GM23338 (cell line): ENCODE data around the gene FBF1.
A peak's percentile ranks its signal among the peaks of the same experiment; 100 is the strongest.

Source experiments
- CREB1 ChIP-seq: fragments of 250-450 bp; sonication (Bioruptor Pico); IDR thresholded peaks from 2 replicates; pipeline ENCODE4 v1.5.0; 2020; ENCODE audit warnings: low read depth, mild to moderate bottlenecking, moderate library complexity
- CTCF ChIP-seq, 2 experiments: fragments of 200-600 bp in 1 of 2; sonication (generic) in 1 of 2; conservative IDR thresholded peaks; 2 replicates each; pipeline versions ENCODE4 v1.5.1 to v1.6.1; 2016 to 2017; ENCODE audit warnings: antibody characterized with exemption in 2 of 2, low read depth in 2 of 2, mild to moderate bottlenecking in 2 of 2, moderate library complexity in 1 of 2
- EZH2 ChIP-seq: fragments of 200-600 bp; sonication (generic); IDR thresholded peaks from one replicate; pipeline ENCODE4 v1.8.0; 2017; ENCODE audit warnings: antibody characterized with exemption, mild to moderate bottlenecking, low read depth; ENCODE audit not compliant: unreplicated experiment
- EZH2phosphoT487 ChIP-seq: fragments of 200-600 bp; sonication (generic); IDR thresholded peaks from one replicate; pipeline ENCODE4 v1.8.1; 2018; ENCODE audit warnings: antibody characterized with exemption; ENCODE audit not compliant: unreplicated experiment
- JUNB ChIP-seq: IDR thresholded peaks from one replicate; pipeline ENCODE4 v1.6.1; 2016; ENCODE audit warnings: antibody characterized with exemption; ENCODE audit not compliant: unreplicated experiment
- POLR2AphosphoS5 ChIP-seq: IDR thresholded peaks from 2 replicates; pipeline ENCODE4 v1.6.1; 2016; ENCODE audit warnings: antibody characterized with exemption, low read depth
- ZNF114 ChIP-seq: fragments of 250-450 bp; sonication (Bioruptor Pico); IDR thresholded peaks from 2 replicates; pipeline ENCODE4 v1.5.0; 2020; ENCODE audit warnings: mild to moderate bottlenecking, moderate library complexity

DNA sequence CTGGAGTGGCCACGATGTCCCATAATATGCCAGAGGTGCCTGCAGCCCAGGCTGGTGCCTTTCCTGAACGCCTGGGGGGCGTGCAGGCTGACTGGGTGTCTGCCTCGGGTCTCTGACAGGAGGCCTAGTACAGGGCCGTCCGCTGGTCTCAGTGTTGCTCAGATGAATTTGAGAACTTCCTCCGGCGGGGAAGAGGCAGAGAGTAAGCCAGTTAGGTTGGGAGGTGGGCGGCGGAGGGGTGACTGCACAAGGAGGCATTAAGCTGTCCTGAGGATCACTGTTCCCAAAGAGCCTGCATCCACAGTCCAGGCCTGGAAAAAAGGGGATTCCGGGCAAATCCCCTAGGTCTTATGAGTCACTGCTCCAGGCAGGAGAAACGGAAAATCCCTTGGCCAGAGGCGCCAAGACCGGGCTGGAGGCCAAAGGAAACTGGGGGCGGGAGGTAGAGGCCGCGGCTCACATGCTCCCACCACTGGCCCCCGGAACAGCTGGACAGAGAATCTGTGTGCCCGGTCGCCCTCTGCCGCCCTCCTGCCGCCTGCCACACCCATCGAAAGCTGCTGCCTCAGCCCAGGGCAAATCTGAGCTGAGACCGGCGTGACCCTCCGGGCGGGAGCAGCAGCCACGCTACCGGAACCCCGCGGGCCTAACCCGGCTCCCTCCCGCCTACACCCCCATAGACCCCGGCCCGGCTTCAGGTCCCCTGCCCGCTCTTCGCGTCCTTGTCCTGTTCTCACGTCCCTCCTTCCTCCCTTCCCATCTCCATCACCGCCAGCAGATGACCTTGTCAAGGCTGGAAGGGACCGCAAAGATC, 63.7 kb downstream of the FBF1 start:
- TF ChIP-seq CTCF (conservative IDR thresholded peaks at IDR 0.05; ENCODE audit: low read depth in 2 of 2) (peak in 1 of 2 experiments; percentile 13; a peak in 1 of 4 replicates), EZH2 (no peak), CREB1 (CRISPR knock-in tag) (no peak), JUNB (no peak), ZNF114 (CRISPR knock-in tag) (no peak), POLR2AphosphoS5 (no peak), EZH2phosphoT487 (no peak)
